WTC11 (cell line): ENCODE results near the gene IL13RA1.

Experiments used
- MAX ChIP-seq: sonication (generic); formaldehyde crosslinking; IDR thresholded peaks from 2 replicates; pipeline ENCODE4 v1.8.0; 2022; ENCODE audit warnings: mild to moderate bottlenecking, missing genetic modification reagents
- MYBL2 ChIP-seq: sonication (generic); formaldehyde crosslinking; IDR thresholded peaks from 2 replicates; pipeline ENCODE4 v1.8.1; 2023; ENCODE audit warnings: mild to moderate bottlenecking, moderate library complexity, missing genetic modification reagents
- NR2C2 ChIP-seq: sonication (generic); formaldehyde crosslinking; IDR thresholded peaks from 2 replicates; pipeline ENCODE4 v1.8.0; 2022; ENCODE audit warnings: mild to moderate bottlenecking, missing genetic modification reagents
- STAT6 ChIP-seq: sonication (generic); formaldehyde crosslinking; conservative IDR thresholded peaks from 2 replicates; pipeline ENCODE4 v1.8.1; 2023; ENCODE audit warnings: mild to moderate bottlenecking, low read depth, missing genetic modification reagents, moderate library complexity
- TCF7 ChIP-seq: sonication (generic); formaldehyde crosslinking; IDR thresholded peaks from 2 replicates; pipeline ENCODE4 v1.8.0; 2022; ENCODE audit warnings: mild to moderate bottlenecking, low read depth, missing genetic modification reagents, moderate library complexity
- TF ChIP-seq, protein P1 (sequence below): fragments of 200-600 bp; IDR thresholded peaks from 2 replicates; pipeline ENCODE4 v1.8.0; 2022; ENCODE audit warnings: antibody characterized with exemption
- TF ChIP-seq, protein P2 (sequence below): sonication (generic); formaldehyde crosslinking; IDR thresholded peaks from 2 replicates; pipeline ENCODE4 v1.8.1; 2023; ENCODE audit warnings: mild to moderate bottlenecking, missing genetic modification reagents, moderate library complexity

- TF ChIP-seq, protein P1, sequence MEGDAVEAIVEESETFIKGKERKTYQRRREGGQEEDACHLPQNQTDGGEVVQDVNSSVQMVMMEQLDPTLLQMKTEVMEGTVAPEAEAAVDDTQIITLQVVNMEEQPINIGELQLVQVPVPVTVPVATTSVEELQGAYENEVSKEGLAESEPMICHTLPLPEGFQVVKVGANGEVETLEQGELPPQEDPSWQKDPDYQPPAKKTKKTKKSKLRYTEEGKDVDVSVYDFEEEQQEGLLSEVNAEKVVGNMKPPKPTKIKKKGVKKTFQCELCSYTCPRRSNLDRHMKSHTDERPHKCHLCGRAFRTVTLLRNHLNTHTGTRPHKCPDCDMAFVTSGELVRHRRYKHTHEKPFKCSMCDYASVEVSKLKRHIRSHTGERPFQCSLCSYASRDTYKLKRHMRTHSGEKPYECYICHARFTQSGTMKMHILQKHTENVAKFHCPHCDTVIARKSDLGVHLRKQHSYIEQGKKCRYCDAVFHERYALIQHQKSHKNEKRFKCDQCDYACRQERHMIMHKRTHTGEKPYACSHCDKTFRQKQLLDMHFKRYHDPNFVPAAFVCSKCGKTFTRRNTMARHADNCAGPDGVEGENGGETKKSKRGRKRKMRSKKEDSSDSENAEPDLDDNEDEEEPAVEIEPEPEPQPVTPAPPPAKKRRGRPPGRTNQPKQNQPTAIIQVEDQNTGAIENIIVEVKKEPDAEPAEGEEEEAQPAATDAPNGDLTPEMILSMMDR = no peak
- no peak for TF ChIP-seq TCF7 (CRISPR knock-in tag)
- no peak for TF ChIP-seq MAX (CRISPR knock-in tag)
- TF ChIP-seq MYBL2 (CRISPR knock-in tag) = no peak
- TF ChIP-seq, protein P2, sequence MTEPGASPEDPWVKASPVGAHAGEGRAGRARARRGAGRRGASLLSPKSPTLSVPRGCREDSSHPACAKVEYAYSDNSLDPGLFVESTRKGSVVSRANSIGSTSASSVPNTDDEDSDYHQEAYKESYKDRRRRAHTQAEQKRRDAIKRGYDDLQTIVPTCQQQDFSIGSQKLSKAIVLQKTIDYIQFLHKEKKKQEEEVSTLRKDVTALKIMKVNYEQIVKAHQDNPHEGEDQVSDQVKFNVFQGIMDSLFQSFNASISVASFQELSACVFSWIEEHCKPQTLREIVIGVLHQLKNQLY (CRISPR knock-in tag) = no peak
- TF ChIP-seq NR2C2 (CRISPR knock-in tag) = no peak
- no peak for TF ChIP-seq STAT6
Measured at GRCh38 chrX:118756101-118756500, 28.7 kb downstream of the IL13RA1 start.
